Non-pigmented ciliary epithelial cell (primary cell): ENCODE data around the gene NHERF1.

ENCODE experiments used
- DNase-seq: peaks from one replicate; pipeline ENCODE4 v3.0.0-alpha.2; 2010; ENCODE audit warnings: low read depth

The NHERF1 gene

DNA sequence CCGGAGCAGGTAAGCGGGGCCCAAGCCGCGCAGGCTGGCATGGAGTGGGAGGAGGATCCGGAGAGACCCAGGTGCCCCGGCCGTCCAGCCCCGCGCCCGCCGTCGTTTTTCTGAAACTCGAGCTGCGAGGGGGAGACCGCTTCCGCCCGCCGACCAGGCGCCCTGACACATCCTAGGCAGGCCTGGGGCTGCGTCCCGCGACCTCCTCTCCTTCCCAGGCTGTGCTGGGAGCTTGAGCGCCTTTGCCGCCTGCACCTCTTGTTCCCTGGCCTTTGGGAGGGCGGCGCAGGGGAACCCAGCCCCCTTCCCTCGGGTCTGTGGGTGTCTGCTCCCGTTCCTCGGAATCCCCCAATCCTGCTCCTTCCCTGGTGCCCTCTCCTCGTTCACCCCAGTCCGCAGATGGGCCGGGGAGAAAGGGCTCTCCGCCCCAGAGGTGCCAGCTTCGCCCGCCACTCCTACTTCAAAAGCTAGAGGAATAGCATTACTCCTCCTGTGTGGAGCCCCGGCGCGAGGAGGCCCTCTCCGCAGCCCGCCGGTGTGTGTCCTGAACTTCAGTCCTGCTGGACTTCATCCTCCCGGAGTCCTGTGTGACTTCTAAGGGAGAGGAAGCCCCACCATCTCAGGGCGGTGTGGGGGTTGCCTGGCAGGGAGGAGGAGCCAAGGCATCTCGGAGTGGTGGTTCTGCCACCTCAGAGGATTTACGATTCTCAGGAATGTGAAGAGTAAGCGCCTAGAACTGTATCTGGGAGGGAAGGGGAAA, 1.0 kb downstream of the NHERF1 start:
- no peak for DNase-seq

DNA sequence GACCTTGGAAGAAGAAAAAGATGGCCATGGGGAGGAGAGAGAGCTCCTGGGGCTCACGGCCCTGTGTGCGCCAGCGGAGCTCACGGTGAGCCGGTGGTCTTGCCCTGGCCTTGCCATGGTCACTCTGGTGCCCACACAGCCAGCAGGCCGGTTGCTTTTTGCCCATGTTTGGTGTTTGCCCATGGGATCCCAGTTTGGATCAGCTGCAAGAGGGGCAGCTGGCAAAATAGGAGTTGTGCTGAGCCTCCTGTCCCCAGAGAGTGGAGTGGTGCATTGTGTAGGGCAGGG, 1.6 kb downstream of the NHERF1 start:
- no peak for DNase-seq

DNA sequence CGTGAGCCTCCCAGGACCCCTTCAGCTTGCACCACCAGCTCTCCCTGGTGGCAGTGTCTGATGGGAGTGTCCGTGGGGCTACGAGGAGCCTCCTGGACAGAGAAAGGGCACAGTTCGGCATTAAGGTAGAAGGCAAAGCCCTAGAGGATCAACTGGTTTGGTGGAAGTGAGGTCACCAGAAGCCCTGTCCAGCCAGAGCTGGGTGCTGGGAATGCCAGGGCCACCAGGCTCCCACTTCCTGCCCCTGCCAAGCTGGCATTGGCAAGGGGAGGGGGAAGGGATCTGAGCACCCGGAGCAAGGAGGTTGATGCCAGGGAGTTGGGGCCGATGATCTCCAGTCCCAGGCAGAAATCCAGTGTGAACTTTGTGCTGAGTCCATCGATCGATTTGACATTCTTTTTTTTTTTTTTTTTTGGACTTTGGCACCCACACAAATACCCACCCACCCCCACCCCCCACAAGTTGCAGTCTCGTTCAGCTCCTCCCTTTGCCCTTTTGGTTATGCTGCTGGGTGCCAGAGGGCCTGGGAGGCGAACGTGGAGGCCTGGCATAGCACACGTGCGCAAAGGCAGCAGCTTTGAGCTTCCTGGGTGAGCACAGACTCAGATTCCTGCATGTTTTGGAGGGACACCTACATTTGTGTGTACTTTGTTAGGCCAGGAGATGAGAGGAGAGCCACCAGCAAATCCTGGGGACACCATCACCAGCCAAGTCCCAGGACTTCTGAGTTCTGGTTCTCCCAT, 2.1 kb downstream of the NHERF1 start:
- no peak for DNase-seq

DNA sequence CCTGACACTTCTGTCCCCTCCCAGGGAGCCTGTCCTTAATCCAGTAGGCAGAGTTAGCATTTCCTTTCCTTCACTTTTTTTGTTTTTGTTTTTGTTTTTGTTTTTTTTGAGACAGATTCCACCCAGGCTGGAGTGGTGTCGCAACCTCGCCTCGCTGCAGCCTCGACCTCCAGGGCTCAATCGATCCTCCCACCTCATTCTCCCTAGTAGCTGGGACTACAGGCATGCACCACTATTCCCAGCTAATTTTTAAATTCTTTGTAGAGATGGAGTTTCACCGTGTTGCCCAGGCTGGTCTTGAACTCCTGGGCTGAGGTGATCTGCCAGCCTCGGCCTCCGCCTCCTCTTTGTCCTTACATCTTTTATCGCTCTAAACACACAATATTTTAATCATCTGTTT, 4.0 kb downstream of the NHERF1 start:
- DNase-seq, result no peak

DNA sequence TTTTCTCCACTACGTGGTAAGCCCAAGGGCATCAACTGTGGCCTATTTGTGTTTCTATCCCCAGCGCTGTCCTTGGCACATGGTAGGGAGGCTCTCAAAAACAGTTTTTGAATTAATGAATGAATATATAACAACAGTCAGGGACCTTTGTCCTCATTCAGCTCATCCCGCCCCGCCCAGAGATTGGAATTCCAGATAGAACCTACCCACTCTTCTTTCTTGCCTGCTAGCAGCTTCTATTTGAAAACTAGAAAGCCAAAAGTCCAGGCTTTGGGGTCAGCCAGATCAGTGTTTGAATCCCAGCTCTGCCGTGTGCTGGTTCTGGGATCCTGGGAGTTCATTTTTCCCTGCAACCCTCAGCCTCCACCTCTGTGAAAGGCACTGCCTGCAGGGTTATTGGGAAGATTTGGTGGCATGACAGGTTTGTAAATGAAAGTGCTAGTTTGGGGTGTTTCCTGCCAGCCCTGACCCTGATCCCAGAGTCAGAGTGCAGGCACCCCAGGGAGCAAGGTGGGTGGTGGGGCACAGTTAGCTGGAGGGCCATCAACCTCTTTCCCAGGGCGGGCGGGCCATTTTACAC, 4.5 kb downstream of the NHERF1 start:
- no peak for DNase-seq

DNA sequence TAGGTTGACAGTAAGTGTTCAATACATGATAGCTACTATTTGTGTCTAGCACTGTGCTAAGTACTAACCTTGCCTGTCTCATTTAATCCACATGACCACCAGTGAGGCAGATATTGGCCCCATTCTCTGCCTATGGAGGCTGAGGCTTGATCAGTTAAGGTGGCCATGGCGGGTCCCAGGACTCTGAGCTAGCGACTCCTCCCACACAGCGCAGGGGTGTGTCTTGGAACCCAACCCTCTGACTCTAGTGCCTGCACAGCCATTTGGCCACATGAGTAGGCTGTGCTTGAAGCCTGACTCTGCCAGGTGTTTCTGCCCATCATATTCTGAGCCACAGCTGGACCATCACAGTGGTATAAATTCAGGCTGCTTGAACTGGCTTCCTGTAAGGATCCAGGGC, 6.4 kb downstream of the NHERF1 start:
- no peak for DNase-seq

DNA sequence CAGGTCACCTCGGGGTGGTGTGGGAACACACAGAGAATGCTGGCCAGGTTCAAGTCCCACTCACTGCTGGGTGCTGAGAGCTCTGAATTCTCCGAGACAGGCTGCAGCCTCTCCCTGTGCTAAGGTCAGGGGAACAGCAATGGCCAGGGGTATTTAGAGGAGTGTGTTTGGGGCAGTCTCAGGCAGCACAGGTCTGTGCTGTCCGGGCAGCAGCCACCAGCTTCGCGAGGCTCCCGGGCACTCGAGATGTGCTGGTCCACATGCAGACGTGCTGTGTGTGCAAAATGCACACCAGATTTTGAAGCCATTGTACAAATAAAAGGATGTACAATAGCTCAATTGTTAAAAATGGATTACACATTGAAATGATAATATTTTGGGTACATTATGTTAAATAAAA, 7.1 kb downstream of the NHERF1 start:
- DNase-seq, result no peak

DNA sequence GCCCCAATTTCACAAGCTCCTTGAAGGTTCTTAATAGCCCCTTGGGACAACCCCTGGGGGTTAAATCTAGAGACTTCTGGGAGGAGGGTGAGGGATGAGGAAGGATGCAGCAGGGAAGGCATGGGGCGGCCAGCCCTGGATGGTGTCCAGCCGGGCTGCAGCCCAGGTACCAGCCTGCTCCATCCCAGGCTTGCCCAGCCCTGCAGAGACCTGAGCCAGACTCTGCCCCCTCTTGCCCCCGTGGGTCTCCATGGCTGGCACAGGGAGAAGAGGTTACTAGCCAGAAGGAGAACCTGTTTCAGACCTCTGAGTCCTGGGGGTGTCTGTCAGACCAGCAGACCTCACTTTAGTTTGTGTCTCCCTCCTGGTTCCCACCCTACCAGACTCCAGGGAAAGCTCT, 8.5 kb downstream of the NHERF1 start:
- DNase-seq, result no peak

DNA sequence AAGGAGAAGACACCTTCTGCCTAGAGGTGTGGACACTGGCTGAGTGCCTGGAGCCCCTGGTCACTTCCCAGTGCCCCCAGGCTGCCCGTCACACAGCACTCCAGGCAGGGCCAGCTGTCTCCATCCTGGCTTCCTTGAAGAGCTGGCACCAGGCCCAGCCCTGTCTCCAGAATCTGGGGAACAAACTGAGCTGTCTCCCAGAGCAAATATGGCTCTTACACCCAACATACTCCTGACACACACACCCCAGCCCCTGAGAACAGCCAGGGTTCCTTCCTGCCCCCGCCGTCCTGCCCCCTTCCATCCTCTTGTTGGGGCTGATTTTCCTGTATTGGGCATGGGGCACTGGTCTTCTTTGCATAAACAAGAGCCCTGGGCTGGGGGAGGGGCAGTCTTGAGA, 9.1 kb downstream of the NHERF1 start:
- DNase-seq, result no peak

DNA sequence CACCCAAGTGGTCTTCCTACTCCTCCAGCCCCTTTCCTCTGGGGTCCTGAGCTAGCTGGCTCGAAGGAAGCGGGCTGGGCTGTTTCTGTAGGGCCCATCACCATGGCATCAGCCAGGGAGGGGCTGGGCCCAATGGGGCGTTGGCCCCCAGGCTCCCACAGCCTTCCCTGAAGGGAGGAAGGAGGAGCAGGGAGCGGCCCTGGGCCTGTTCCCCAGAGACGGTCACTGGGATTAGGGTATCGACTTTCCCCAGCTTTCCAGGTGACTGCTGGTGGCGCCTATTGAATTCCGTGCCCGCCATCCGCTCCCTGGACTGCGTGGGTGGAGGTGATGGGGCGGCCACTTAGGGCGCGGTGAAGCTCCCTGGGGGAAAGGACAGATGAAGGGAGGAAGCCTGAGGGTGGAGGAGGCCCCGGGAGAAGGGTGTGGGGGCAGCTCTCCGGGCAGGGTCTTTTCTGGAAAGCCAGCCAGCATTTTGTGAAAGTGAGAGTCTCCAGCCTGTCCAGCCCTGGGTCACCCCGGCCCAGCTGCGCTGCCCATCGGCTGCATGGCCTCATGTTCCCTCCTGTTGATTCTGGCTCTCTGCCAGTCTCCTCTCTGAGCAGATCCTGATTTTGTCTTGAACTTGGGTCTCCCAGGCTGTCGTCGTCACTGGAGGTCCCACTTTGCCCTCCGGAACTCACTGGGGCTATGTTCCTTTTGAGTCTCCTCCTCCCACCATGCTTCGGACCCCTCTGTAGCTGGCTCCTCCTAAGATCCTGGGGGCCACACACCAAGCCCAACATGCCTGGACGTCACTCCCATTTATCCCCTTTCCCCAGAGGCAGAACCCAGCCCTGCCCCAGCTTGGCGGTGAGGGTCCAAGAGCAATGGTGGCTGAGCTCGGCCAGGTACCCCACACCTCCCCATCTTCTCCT, 9.8 kb downstream of the NHERF1 start:
- no peak for DNase-seq

DNA sequence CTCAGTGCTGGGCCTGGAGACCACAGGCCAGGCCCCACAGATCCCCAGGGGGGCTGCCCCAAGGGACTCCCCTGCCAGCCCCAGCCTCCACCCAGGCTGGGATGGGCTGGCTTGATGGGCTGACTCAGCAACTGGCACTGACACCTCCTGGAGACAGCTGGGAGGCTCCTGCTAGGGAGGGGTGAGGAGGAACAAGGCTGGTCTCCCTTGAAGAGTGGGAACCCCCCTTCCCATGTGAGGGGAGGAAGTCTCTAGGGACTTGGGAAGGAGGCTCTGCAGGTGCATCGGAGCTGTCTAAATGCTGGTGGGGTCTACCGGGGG, 10.4 kb downstream of the NHERF1 start:
- no peak for DNase-seq

DNA sequence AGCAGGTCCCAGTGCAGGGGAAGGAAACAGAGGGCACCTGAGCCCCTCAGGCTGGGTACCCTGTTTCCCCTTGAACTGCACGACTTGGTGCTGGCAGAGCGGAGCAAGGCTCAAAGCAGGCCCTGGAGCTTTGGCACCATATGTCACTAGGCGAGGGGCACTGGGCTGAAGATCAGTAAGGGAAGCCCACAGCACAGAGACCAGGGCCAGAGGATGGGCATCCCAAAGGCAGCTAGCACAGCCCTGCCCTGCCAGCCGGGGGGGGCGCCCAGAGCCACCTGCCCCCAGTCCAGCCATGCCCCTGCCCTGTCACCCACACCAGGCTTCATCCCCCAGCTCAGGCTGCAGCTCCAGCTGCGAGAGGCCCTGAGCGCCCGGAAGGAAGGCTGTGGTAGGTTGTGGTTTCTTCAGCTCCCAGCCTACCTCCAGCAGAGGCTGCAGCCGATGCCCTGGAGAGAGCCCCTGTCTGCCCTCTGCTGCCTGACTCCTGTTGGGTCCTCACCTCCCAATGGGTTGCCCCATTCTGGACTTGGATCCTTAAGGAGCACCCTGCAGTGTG, 10.9 kb downstream of the NHERF1 start:
- DNase-seq, result no peak

DNA sequence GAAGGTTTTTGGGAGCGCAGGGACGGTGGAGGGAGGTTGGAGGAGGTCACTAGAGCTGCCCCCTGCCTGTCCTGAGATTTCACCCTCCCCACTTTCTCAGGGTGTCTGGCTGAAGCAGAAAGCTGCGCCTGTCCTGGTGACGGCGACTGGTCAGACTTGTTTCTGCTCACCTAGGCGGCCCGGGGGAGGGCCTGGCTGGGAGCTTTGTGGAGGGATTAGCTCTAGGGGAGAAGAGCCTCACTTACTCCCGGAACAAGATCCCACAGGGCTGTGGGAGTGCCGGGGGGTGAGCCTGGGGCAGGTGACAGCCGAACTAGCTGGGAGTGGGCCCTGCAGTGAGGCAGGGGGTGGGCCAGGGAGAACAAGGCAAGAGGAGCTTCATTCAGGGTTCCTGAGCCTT, 11.5 kb downstream of the NHERF1 start:
- DNase-seq, result no peak

DNA sequence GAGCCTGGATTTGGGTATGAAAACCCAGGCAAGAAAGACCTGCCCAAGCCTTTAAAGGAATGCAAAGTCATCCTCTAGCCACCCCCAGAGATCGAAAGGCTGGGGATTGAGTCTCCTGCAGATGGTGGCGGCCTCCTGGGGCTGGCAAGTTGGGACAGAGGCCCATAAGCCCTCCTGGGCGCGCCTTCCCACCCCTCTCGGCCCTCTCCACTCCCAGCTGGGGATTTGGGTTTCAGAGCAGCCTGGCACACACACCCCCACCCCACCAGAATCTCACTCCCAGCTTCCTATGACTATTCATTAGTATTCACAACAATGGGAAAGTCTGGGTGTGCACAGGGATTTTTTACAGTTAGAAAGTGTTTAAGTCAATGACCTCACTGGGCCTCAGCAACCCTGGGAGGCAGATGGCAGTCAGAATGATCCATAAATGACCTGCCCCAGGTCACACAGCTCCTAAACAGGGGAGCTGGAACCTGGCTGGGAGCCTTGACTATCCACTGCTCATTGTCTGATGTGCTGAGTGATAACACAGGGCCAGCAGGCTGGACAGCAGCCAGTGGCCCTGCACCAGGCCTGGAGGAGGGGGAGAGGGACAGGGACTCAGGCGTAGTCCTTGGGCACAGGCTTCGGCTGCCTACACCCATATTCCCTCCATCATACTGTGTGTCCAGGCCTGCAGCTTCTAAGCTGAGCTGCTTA, 12.1 kb downstream of the NHERF1 start:
- no peak for DNase-seq

DNA sequence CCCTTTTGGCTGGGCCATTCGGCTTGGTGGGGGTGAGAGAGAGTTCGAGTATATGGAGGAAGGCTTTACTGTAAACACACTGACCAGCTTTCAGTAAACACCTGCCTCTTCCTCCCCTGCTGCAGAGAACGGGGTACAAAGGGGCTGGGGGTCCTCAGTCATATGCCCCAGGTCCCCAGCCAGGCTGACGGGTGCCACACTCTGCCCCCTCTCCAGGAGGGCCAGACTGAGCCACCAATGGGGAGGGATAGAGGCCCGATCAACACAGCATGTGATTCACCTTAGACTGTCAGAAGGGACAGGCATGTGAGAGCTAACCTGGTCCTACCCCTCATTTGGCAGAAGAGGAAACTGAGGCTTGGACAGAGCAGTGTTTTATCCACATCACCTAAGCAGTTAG, 13.0 kb downstream of the NHERF1 start:
- DNase-seq, result no peak

DNA sequence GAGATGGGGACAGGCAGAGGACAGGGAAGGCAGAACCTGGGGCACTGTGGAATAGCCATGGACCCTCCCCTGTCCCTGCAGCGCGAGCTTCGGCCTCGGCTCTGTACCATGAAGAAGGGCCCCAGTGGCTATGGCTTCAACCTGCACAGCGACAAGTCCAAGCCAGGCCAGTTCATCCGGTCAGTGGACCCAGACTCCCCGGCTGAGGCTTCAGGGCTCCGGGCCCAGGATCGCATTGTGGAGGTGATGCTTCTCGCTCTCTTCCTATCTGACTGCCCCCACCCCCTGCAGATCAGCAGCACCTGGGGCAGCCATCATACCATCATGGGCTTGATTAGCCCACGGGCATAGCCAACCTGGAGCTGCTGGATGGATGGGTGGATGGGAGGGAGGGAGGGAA, 13.5 kb downstream of the NHERF1 start:
- no peak for DNase-seq

DNA sequence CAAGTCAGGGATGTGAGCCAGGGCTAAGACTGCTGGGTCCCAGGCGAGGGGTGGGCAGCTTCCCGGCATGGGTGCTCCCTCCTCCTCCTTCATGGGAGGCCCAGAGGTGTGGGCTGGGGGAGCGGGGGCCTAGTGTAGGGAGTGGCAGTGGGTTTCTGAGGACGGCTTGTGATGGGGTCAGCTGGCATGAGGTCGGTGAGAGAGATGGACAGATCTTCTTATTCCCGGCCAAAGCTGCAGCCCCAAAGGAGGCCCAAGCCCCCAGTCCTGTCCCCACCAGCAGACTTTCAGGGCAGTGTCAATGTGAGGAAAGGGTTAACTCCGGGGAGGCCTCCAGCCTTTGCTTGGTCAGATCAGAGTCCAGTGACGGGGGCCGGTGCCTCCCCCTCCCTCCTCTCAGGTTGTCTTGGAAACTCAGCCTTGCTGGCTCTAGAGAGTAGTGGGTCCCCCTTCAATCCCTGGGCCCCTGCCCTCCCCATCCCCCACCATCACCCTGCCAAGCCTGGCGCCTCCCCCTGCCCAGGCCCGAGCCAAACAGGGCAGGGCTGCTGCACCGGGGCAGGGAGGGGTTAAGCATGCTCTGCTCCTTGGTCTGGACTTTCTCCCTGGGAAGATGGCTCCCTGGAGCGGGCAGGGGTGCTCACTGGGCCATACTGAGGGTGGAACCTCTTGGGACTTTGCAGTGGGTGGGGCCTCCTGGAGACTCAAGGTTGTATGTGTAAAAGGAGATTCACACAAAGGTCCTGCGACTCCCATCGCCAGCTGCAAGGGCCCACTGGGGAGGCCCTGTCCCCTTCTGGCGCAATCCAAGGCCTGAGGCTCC, 15.3 kb downstream of the NHERF1 start:
- no peak for DNase-seq

DNA sequence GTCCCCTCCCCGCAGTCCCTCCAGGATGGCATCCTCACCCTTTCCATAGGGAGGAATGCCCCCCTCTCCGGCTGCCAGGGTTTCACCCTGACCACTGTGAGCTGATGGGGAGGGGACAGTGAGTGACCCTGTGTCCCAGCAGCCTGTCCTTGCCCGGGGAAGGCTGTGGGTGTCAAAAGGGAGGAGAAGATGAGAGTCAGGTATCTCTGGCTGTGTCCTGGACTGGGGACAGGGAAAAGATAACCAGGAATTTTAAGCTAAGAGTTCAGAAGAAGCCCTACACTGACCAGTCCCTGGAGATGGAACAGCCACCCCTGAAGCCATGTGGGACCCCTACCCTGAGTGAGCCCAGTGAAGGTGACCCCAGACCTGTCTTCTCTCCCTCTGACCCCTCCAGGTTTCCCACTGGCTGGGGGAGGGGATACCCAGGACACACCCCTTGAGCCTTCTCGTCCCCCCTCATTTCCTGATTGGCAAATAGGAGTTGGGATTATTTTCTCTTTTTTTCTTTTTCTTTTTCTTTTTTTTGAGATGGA, 16.4 kb downstream of the NHERF1 start:
- DNase-seq, result no peak

DNA sequence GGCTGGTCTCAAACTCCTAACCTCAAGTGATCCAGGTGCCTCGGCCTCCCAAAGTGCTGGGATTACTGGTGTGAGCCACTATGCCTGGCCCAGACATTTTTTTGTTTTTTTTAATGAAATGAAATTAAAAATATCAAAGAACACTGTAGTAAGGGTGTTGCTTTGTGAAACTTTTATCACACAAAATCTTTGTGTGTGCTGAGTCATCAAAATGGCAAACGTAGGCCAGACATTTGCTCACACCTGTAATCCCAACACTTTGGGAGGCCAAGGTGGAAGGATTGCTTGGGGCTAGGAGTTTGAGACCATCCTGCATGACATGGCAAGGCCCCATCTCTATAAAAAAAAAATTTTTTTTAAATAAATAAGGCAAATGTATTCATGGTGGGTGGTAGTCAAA, 18.0 kb downstream of the NHERF1 start:
- no peak for DNase-seq

DNA sequence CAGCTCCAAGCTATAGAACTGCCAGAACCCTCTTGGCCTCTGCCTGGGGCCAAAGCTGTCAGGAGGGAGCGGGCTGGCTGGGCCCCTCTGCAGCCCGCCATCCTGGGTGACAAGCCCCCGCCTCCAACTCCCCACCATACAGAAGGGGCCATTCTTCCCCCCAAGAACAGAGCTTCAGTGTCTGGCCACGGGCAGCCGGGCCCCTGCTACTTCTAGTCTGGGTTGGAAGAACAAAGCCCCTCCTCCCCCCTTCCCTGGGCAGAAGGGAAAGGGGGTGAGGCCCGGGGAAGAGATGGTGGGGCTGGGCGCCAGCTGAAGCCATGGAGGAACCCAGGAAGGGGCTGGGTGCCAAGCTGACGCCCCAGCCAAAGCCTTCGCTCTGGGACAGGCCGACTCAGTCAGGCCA, 18.7 kb downstream of the NHERF1 start:
- DNase-seq, result no peak
